PC-3 (cell line): ENCODE data around the gene ADGRL3.

Source experiments
- CTCF ChIP-seq: fragments of 300-600 bp; sonication (generic); conservative IDR thresholded peaks from 2 replicates; pipeline ENCODE4 v1.5.1; 2017; ENCODE audit warnings: antibody characterized with exemption, low read depth, mild to moderate bottlenecking, low read length
- EZH2 ChIP-seq: fragments of 300-600 bp; sonication (generic); IDR thresholded peaks from one replicate; pipeline ENCODE4 v1.6.1; 2017; ENCODE audit warnings: antibody characterized with exemption, mild to moderate bottlenecking, low read length; ENCODE audit not compliant: unreplicated experiment

- TF ChIP-seq CTCF (no peak), EZH2 (no peak)
Observed at GRCh38 chr4:61561028-61561427, 360.9 kb downstream of the ADGRL3 start.
